Gastroesophageal sphincter (tissue), 3 donors: ENCODE measurements around the gene C7.
"Not testable (repeated sequence)": the region's sequence is repeated elsewhere in the genome, so short reads cannot be mapped to it uniquely, and the experiment has no call there.

Experiments
- CTCF ChIP-seq, 4 experiments: fragments of 200-600 bp in 2 of 4; fragments of 450-650 bp in 2 of 4; sonication (generic) in 1 of 4; IDR thresholded peaks; one replicate each; pipeline ENCODE4 v1.5.1; 2017 to 2019; ENCODE audit warnings: antibody characterized with exemption in 4 of 4, mild to moderate bottlenecking in 2 of 4, moderate library complexity in 2 of 4
- POLR2A ChIP-seq, 2 donors: fragments of 450-650 bp; IDR thresholded peaks; one replicate each; pipeline ENCODE4 v1.6.1; 2017; ENCODE audit warnings: antibody characterized with exemption in 2 of 2, mild to moderate bottlenecking in 2 of 2, moderate library complexity in 1 of 2
- POLR2AphosphoS5 ChIP-seq: sonication (generic); formaldehyde crosslinking; IDR thresholded peaks from one replicate; pipeline ENCODE4 v1.6.1; 2017; ENCODE audit warnings: antibody characterized with exemption

- TF ChIP-seq CTCF (IDR thresholded peaks at IDR 0.05); POLR2A (IDR thresholded peaks at IDR 0.05); POLR2AphosphoS5: not testable (repeated sequence)
Observed at GRCh38 chr5:40872253-40872652, 37.0 kb upstream of the C7 start.
